ENCODE results near the gene KLK8.

The KLK8 gene

GRCh38 chr19:50968716-50969412, 32.5 kb downstream of the KLK8 start:
- TF ChIP-seq ZNF221 (tag by site-specific recombination; IDR thresholded peaks at IDR 0.05; ENCODE audit: borderline replicate concordance) = no peak
- TF ChIP-seq AEBP2 (tag by site-specific recombination; IDR thresholded peaks at IDR 0.05; ENCODE audit: borderline replicate concordance) = no peak
- no peak for TF ChIP-seq ZNF645 (tag by site-specific recombination; IDR thresholded peaks at IDR 0.05)
- no peak for TF ChIP-seq KLF1 (tag by site-specific recombination; IDR thresholded peaks at IDR 0.05)
- TF ChIP-seq EGR2 (tag by site-specific recombination; IDR thresholded peaks at IDR 0.05; ENCODE audit: low read depth) = peak; percentile 27; the same call in 1 of the 2 replicates
- TF ChIP-seq TCF7L2 (IDR thresholded peaks at IDR 0.05; ENCODE audit: borderline replicate concordance, low read depth, low read length) = no peak
- TF ChIP-seq ZNF707 (tag by site-specific recombination; IDR thresholded peaks at IDR 0.05) = no peak
- TF ChIP-seq KLF16 (tag by site-specific recombination; IDR thresholded peaks at IDR 0.05) = no peak
- peak; percentile 71 for TF ChIP-seq ZFHX2 (tag by site-specific recombination; conservative IDR thresholded peaks at IDR 0.05)
- no peak for TF ChIP-seq HOXC10 (CRISPR knock-in tag; IDR thresholded peaks at IDR 0.05)
- H3K9me3 ChIP-seq (ENCODE audit: control insufficient read depth, insufficient read depth, low read depth, low read length) = no peaks in the 10 kb centered on the region
- H3K4me3 ChIP-seq (ENCODE audit: low read depth, low read length) = no peak overlapping the region
- peaks cover 4% of the 10 kb centered on the region; the same call in 1 of the 2 replicates for H3K4me1 ChIP-seq (ENCODE audit: control insufficient read depth, insufficient read depth, low read length)
- H3K36me3 ChIP-seq (ENCODE audit: control insufficient read depth in 2 of 2, insufficient read depth in 1 of 2, low read length in 2 of 2) = no peaks in the 10 kb centered on the region
- H3K27ac ChIP-seq (ENCODE audit: extremely low read depth, low read depth, low read length) = no peak overlapping the region
- ChIA-PET CTCF (no interaction called here), POLR2A (no interaction called here)

GRCh38 chr19:50967929-50968715, 33.3 kb downstream of the KLK8 start:
- no peaks in the 10 kb centered on the region for H3K36me3 ChIP-seq (ENCODE audit: control insufficient read depth in 2 of 2, insufficient read depth in 1 of 2, low read length in 2 of 2)
- no peaks in the 10 kb centered on the region for H3K9me3 ChIP-seq (ENCODE audit: control insufficient read depth, insufficient read depth, low read depth, low read length)
- no peak for TF ChIP-seq ZBTB11 (tag by site-specific recombination; conservative IDR thresholded peaks at IDR 0.05; ENCODE audit: low read depth)
- TF ChIP-seq ZNF473 (tag by site-specific recombination; IDR thresholded peaks at IDR 0.05) = no peak
- no peak for TF ChIP-seq TCF7L2 (IDR thresholded peaks at IDR 0.05; ENCODE audit: borderline replicate concordance, low read depth, low read length)
- TF ChIP-seq OSR2 (tag by site-specific recombination; IDR thresholded peaks at IDR 0.05) = no peak
- no peak for TF ChIP-seq ZBTB48 (tag by site-specific recombination; IDR thresholded peaks at IDR 0.05)
- no peak for TF ChIP-seq KLF1 (tag by site-specific recombination; IDR thresholded peaks at IDR 0.05)
- no peak for TF ChIP-seq YY1 (tag by site-specific recombination; IDR thresholded peaks at IDR 0.05)
- no peak for TF ChIP-seq ZNF544 (tag by site-specific recombination; IDR thresholded peaks at IDR 0.05)
- TF ChIP-seq ZBTB7A (tag by site-specific recombination; IDR thresholded peaks at IDR 0.05; ENCODE audit: low read depth) = no peak
- TF ChIP-seq ZNF555 (tag by site-specific recombination; conservative IDR thresholded peaks at IDR 0.05) = no peak
- H3K4me3 ChIP-seq (ENCODE audit: low read depth, low read length) = no peak overlapping the region
- ChIA-PET POLR2A (interaction anchor here (0.6 kb wide), 1 partner anchor 797 kb away, joined by 7 read pairs; no protein-coding TSS in a partner anchor), CTCF (interaction anchor here (0.7 kb wide), 1 partner anchor 113 kb away, joined by 3 read pairs; no protein-coding TSS in a partner anchor)
- peaks cover 4% of the 10 kb centered on the region; the same call in 1 of the 2 replicates for H3K4me1 ChIP-seq (ENCODE audit: control insufficient read depth, insufficient read depth, low read length)
- H3K27ac ChIP-seq (ENCODE audit: extremely low read depth, low read depth, low read length) = no peak overlapping the region

All from HEK293 (cell line).